LNCAP (cell line): ENCODE measurements around the gene ATP8B1.

ENCODE experiments used
- TF ChIP-seq, protein P1 (sequence below): fragments of 450-650 bp; IDR thresholded peaks from 2 replicates; pipeline ENCODE4 v1.5.1; 2017; ENCODE audit warnings: mild to moderate bottlenecking

Gene ATP8B1

DNA sequence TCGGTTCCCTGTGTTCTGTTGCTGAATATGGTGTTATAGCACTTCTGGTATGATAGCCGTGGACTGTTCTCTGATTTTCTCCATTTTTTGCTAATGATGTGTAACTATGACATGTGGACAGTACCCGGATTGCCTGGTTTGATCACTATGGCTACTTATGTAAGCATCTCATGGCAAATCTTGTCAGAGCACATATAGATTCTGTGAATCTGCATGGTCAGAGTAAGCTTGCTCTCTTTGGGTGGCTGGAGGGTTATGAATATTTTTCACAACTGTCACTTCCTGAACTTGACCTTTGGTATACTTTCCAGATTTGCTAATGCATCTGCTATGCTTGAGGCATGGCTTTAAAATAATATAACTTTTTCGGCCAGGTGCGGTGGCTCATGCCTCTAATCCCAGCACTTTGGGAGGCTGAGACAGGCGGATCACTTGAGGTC, 36.8 kb upstream of the ATP8B1 start:
- TF ChIP-seq, protein P1, sequence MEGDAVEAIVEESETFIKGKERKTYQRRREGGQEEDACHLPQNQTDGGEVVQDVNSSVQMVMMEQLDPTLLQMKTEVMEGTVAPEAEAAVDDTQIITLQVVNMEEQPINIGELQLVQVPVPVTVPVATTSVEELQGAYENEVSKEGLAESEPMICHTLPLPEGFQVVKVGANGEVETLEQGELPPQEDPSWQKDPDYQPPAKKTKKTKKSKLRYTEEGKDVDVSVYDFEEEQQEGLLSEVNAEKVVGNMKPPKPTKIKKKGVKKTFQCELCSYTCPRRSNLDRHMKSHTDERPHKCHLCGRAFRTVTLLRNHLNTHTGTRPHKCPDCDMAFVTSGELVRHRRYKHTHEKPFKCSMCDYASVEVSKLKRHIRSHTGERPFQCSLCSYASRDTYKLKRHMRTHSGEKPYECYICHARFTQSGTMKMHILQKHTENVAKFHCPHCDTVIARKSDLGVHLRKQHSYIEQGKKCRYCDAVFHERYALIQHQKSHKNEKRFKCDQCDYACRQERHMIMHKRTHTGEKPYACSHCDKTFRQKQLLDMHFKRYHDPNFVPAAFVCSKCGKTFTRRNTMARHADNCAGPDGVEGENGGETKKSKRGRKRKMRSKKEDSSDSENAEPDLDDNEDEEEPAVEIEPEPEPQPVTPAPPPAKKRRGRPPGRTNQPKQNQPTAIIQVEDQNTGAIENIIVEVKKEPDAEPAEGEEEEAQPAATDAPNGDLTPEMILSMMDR = no peak

DNA sequence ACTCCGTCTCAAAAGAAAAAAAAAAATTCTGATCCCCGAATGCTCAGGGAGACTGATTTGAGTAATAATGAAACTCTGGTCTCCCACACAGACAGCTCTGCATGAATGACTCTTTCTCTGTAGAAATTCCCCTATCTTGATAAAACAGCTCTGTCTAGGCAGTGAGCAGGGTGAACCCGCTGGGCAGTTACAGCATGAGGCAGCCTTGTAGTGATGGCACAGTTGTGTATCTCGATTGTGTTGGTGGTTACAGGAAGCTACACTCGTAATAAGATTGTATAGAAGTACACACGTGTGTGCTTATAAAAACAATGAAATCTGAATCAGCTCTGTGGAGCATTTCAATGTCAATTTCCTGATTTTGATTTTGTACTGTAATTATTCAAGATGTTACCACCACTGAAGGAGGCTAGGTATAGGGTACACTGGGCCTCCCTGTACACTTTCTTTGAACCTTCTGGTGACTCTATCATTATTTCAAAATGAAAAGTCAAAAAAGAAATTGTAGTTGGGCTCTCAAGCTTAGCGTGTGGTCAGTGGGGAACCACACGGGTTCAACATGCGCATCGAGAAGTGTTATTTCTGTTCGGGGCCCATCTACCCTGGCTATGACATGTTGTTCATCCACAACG, 34.9 kb upstream of the ATP8B1 start:
- TF ChIP-seq, protein P1 = no peak

GRCh38 chr18:57836557-57836956, 33.4 kb upstream of the ATP8B1 start:
- TF ChIP-seq, protein P1 = no peak

- TF ChIP-seq, protein P1 = no peak
Measured at GRCh38 chr18:57835904-57836303, 32.8 kb upstream of the ATP8B1 start.

DNA sequence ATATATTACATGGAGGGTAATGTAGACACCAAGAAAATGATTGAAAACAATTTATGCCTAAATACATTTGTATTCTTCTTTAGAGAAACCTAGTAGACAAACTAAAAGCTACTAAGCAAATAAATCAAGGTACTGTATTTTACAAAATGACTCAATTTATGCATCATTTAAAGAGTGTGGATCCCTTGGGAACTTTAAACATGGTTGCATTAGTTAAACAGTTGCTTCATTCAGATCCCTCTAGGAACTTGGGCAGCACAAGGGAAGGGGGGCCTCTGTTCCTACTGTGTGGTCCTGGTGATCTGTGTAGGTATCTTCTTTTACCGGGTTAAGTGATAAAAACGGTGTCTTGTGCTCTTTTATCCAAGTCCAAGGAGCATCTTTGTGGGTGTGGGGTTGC, 31.5 kb upstream of the ATP8B1 start:
- TF ChIP-seq, protein P1 = no peak

GRCh38 chr18:57833441-57834101, 30.5 kb upstream of the ATP8B1 start:
- TF ChIP-seq, protein P1 = no peak

DNA sequence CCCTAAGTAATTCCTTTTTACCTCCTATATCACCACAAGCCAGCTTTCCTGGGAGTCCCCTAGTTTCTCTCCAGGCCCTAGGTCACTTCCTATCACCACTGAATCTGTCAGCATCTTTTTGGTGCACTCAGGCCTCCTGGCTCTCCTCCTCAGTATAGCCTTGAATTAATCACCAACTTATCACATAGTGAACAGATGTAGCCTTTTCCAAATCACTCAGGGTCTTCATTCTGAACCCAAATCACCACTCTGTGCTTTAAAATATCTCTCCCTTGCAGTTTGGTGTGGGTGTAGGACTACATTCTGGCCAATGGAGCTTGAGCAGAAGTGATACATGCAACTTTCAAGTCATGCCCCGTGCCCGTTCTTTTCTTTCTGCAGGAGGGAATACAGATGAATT, 29.6 kb upstream of the ATP8B1 start:
- TF ChIP-seq, protein P1 = no peak
